H1 (cell line): ENCODE results near the gene ABCC9. TPM values are rescaled to one million over a fixed set of nuclear protein-coding genes. Genes with fewer than 3 reads are reported as not detected.

Experiments
- ASH2L ChIP-seq: fragments of 200-600, 300-600 bp; sonication (generic); IDR thresholded peaks from one replicate; pipeline ENCODE4 v1.7.1; 2017; ENCODE audit warnings: low read length
- EP300 ChIP-seq, 2 experiments: IDR thresholded peaks; 1 replicate in 1 of 2; 2 replicates in 1 of 2; pipeline ENCODE4 v1.6.1; 2011 to 2012; ENCODE audit warnings: low read depth in 2 of 2, low read length in 2 of 2, mild to moderate bottlenecking in 2 of 2, borderline replicate concordance in 1 of 2, inconsistent platforms in 1 of 2, moderate library complexity in 1 of 2
- KDM4A ChIP-seq: IDR thresholded peaks from one replicate; pipeline ENCODE4 v1.7.1; 2012; ENCODE audit warnings: low read depth, mild to moderate bottlenecking, moderate library complexity, low read length, inconsistent platforms; ENCODE audit not compliant: severe bottlenecking
- NRF1 ChIP-seq: IDR thresholded peaks from 2 replicates; pipeline ENCODE4 v1.6.1; 2011; ENCODE audit warnings: mild to moderate bottlenecking, low read depth, low read length, improper control_type of control experiment
- POLR2AphosphoS5 ChIP-seq: IDR thresholded peaks from 2 replicates; pipeline ENCODE4 v1.6.1; 2011; ENCODE audit warnings: low read depth, low read length
- SIX5 ChIP-seq: IDR thresholded peaks from 2 replicates; pipeline ENCODE4 v1.6.1; 2011; ENCODE audit warnings: mild to moderate bottlenecking, low read depth, low read length
- TAF7 ChIP-seq: optimal IDR thresholded peaks from 2 replicates; pipeline ENCODE3; 2011; ENCODE audit warnings: low read depth, mild to moderate bottlenecking, inconsistent platforms, low read length, moderate library complexity, borderline replicate concordance
- TCF12 ChIP-seq: IDR thresholded peaks from 2 replicates; pipeline ENCODE4 v1.6.1; 2011; ENCODE audit warnings: low read depth, mild to moderate bottlenecking, low read length
- polyA plus RNA-seq, 7 experiments: library from polyadenylated mRNA; depleted of rRNA in 3 of 7; stranded (reverse) in 5 of 7; unstranded in 2 of 7; fragments of >200 nt in 5 of 7; fragments of 200-250 nt in 2 of 7; gene quantifications; 1 replicate in 5 of 7; 2 replicates in 1 of 7; 4 replicates in 1 of 7; pipeline versions ENCODE4 v1.2.1 to v1.2.3, GENCODE V29; 2011 to 2013; ENCODE audit warnings: missing spikeins in 2 of 7, mixed read lengths in 2 of 7
- total RNA-seq: library from RNA; stranded (reverse); fragmentation: NEBNext Ultra II Directional; extraction: Animal tissue kit (Norgen Biotek cat#: 25700); gene quantifications from 2 replicates; pipeline ENCODE4 v1.2.1, GENCODE V29; 2021

Gene ABCC9
- total and polyA plus RNA-seq, 2 of the 8 experiments (the other 6 are each of a cell fraction or from before 2014, with no cell fraction given) = under 0.01 TPM; not detected in 1

GRCh38 chr12:21941506-21942376, 515 bp upstream of the ABCC9 start (continued):
- TF ChIP-seq ASH2L (peak; percentile 41), SIX5 (no peak), NRF1 (no peak), KDM4A (no peak), POLR2AphosphoS5 (no peak), TAF7 (no peak), EP300 (IDR thresholded peaks at IDR 0.05; ENCODE audit: borderline replicate concordance in 1 of 2, low read depth in 2 of 2, low read length in 2 of 2) (no peak), TCF12 (no peak)
